Mucosa of rectum (tissue), 2 donors: ENCODE results near the gene ISM2.

Experiments
- H3K27ac ChIP-seq, 2 donors: one replicate each; pipeline ENCODE4 v1.7.0; 2013; ENCODE audit warnings: inconsistent platforms in 2 of 2, low read depth in 2 of 2, low read length in 2 of 2
- H3K27me3 ChIP-seq, 2 donors: one replicate each; pipeline ENCODE4 v1.7.0; 2013; ENCODE audit warnings: low read length in 2 of 2; ENCODE audit not compliant: control insufficient read depth in 2 of 2, insufficient read depth in 2 of 2
- H3K36me3 ChIP-seq, 2 donors: one replicate each; pipeline ENCODE4 v1.7.0; 2013; ENCODE audit warnings: low read length in 2 of 2; ENCODE audit not compliant: control insufficient read depth in 2 of 2, insufficient read depth in 2 of 2
- H3K4me1 ChIP-seq, 2 donors: one replicate each; pipeline ENCODE4 v1.7.0; 2013; ENCODE audit warnings: low read length in 2 of 2, mild to moderate bottlenecking in 1 of 2; ENCODE audit not compliant: control insufficient read depth in 2 of 2, insufficient read depth in 2 of 2
- H3K4me3 ChIP-seq, 2 donors: one replicate each; pipeline ENCODE4 v1.7.0; 2013; ENCODE audit warnings: low read length in 2 of 2
- H3K9ac ChIP-seq, 2 donors: one replicate each; pipeline ENCODE4 v1.7.0; 2013; ENCODE audit warnings: low read length in 2 of 2, low read depth in 1 of 2, mild to moderate bottlenecking in 1 of 2
- H3K9me3 ChIP-seq, 2 donors: one replicate each; pipeline ENCODE4 v1.7.0; 2013; ENCODE audit warnings: low read length in 2 of 2; ENCODE audit not compliant: control insufficient read depth in 2 of 2
- donor health status: healthy.
- donor health status: Normal muscosa, but diverticular disease.

ISM2 gene

GRCh38 chr14:77489041-77489440, 9.6 kb downstream of the ISM2 start:
- no peaks in the 10 kb centered on the region for H3K9me3 ChIP-seq
- no peaks in the 10 kb centered on the region for H3K36me3 ChIP-seq
- H3K4me3 ChIP-seq: no peak overlapping the region
- no peak overlapping the region for H3K27ac ChIP-seq
- H3K27me3 ChIP-seq: no peaks in the 10 kb centered on the region
- no peak overlapping the region for H3K9ac ChIP-seq
- no peaks in the 10 kb centered on the region for H3K4me1 ChIP-seq

- no peaks in the 10 kb centered on the region for H3K4me1 ChIP-seq
- H3K9ac ChIP-seq: no peak overlapping the region
- no peaks in the 10 kb centered on the region for H3K27me3 ChIP-seq
- no peaks in the 10 kb centered on the region for H3K9me3 ChIP-seq
- H3K4me3 ChIP-seq: no peak overlapping the region
- H3K36me3 ChIP-seq: no peaks in the 10 kb centered on the region
- H3K27ac ChIP-seq: no peak overlapping the region
These were observed 10.1 kb downstream of the ISM2 start for GRCh38 chr14:77488558-77488957.

- Histone ChIP-seq H3K36me3 (no peaks in the 10 kb centered on the region), H3K9me3 (no peaks in the 10 kb centered on the region), H3K4me3 (no peak overlapping the region), H3K4me1 (no peaks in the 10 kb centered on the region), H3K27ac (no peak overlapping the region), H3K27me3 (no peaks in the 10 kb centered on the region), H3K9ac (no peak overlapping the region)
These were observed 12.5 kb downstream of the ISM2 start for GRCh38 chr14:77485901-77486678.

- H3K27ac ChIP-seq: no peak overlapping the region
- H3K4me1 ChIP-seq: no peaks in the 10 kb centered on the region
- no peak overlapping the region for H3K4me3 ChIP-seq
- no peaks in the 10 kb centered on the region for H3K27me3 ChIP-seq
- no peak overlapping the region for H3K9ac ChIP-seq
- H3K36me3 ChIP-seq: no peaks in the 10 kb centered on the region
- H3K9me3 ChIP-seq: no peaks in the 10 kb centered on the region
These were observed 13.4 kb downstream of the ISM2 start for GRCh38 chr14:77485256-77485655.

GRCh38 chr14:77482422-77482821, 16.2 kb downstream of the ISM2 start:
- Histone ChIP-seq H3K4me3 (no peak overlapping the region), H3K9me3 (no peaks in the 10 kb centered on the region)

GRCh38 chr14:77478796-77479195, 19.8 kb downstream of the ISM2 start:
- H3K36me3 ChIP-seq: no peaks in the 10 kb centered on the region
- no peak overlapping the region for H3K4me3 ChIP-seq
- H3K27me3 ChIP-seq: no peaks in the 10 kb centered on the region
- H3K9ac ChIP-seq: no peak overlapping the region
- H3K4me1 ChIP-seq: no peaks in the 10 kb centered on the region
- H3K27ac ChIP-seq: no peak overlapping the region
- no peaks in the 10 kb centered on the region for H3K9me3 ChIP-seq

More at GRCh38 chr14:77482422-77482821, 16.2 kb downstream of the ISM2 start:
- H3K27ac ChIP-seq: no peak overlapping the region
- H3K9ac ChIP-seq: no peak overlapping the region
- H3K27me3 ChIP-seq: no peaks in the 10 kb centered on the region
- H3K36me3 ChIP-seq: no peaks in the 10 kb centered on the region
- H3K4me1 ChIP-seq: no peaks in the 10 kb centered on the region

- no peak overlapping the region for H3K4me3 ChIP-seq
- H3K27me3 ChIP-seq: no peaks in the 10 kb centered on the region
- H3K36me3 ChIP-seq: no peaks in the 10 kb centered on the region
- H3K9ac ChIP-seq: no peak overlapping the region
- no peaks in the 10 kb centered on the region for H3K9me3 ChIP-seq
- no peak overlapping the region for H3K27ac ChIP-seq
- no peaks in the 10 kb centered on the region for H3K4me1 ChIP-seq
These were observed 20.6 kb downstream of the ISM2 start for GRCh38 chr14:77478029-77478428.

GRCh38 chr14:77475432-77476115, 23.0 kb downstream of the ISM2 start:
- H3K36me3 ChIP-seq: no peaks in the 10 kb centered on the region
- H3K9me3 ChIP-seq: no peaks in the 10 kb centered on the region
- H3K27ac ChIP-seq: no peak overlapping the region
- no peak overlapping the region for H3K9ac ChIP-seq
- H3K4me3 ChIP-seq: no peak overlapping the region
- no peaks in the 10 kb centered on the region for H3K27me3 ChIP-seq
- H3K4me1 ChIP-seq: peaks cover 0 to 2% of the 10 kb centered on the region in 2 donors

- Histone ChIP-seq H3K36me3 (peaks cover 1 to 2% of the 10 kb centered on the region in 2 donors), H3K27me3 (no peaks in the 10 kb centered on the region), H3K4me3 (no peak overlapping the region), H3K27ac (no peak overlapping the region), H3K9me3 (no peaks in the 10 kb centered on the region), H3K4me1 (peaks cover 0 to 9% of the 10 kb centered on the region in 2 donors), H3K9ac (no peak overlapping the region)
These were observed 24.0 kb downstream of the ISM2 start for GRCh38 chr14:77474479-77475177.

GRCh38 chr14:77473921-77474320, 24.7 kb downstream of the ISM2 start:
- H3K27ac ChIP-seq: no peak overlapping the region
- no peak overlapping the region for H3K9ac ChIP-seq
- peaks cover 6 to 9% of the 10 kb centered on the region in 2 donors for H3K36me3 ChIP-seq
- H3K4me3 ChIP-seq: no peak overlapping the region
- H3K4me1 ChIP-seq: peaks cover 0 to 9% of the 10 kb centered on the region in 2 donors
- no peaks in the 10 kb centered on the region for H3K9me3 ChIP-seq
- no peaks in the 10 kb centered on the region for H3K27me3 ChIP-seq
